ENCODE measurements around the gene SIGLECL1. TPM values are rescaled to one million over a fixed set of nuclear protein-coding genes. Genes with fewer than 3 reads are reported as not detected.

SIGLECL1 gene
- total RNA-seq, 2 experiments from 2014 or later: not detected

DNA sequence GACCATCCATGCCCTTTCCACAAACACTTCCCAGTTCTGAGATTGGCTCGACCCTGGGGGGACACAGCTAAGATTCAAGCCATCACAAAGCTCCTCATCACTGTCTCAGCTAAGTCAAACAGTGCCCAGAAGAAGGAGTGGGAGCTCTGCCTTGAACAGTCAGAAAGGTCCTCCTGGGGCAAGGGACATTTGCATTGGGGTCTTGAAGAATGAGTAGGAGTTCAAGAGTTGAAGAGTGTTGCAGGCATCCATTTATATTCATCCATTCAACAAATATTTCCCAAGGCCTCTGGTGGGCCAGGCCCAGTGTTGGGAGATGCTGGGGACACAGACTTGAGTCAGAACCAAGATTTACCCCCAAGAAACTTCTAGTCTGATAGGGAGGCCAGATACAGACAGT is 67.1 kb downstream of the SIGLECL1 start:
- Mint-ChIP-seq H3K36me3 (ENCODE audit: low read depth) (no peaks in the 10 kb centered on the region), H3K27me3 (ENCODE audit: low read depth) (peaks cover 23% of the 10 kb centered on the region), H3K9me3 (no peaks in the 10 kb centered on the region), H3K27ac (no peak overlapping the region), H3K4me3 (no peak overlapping the region), H3K4me1 (ENCODE audit: low read depth) (no peaks in the 10 kb centered on the region)
- no peak for DNase-seq
- intact Hi-C loops (cut with micrococcal nuclease): no loop called here
- CTCF ChIA-PET: no interaction called here

Small RNAs within 50 kb of the gene (microRNA-seq; reads per million reads assigned to microRNA genes)
- gene MIR8074 (ENCODE audit: borderline microRNAs expressed, borderline replicate concordance): not detected

Other genes starting within 250 kb of the SIGLECL1 start
- not detected for gene KLK8, start 249.5 kb upstream of the SIGLECL1 start, total RNA-seq
- gene KLK10, start 231.4 kb upstream of the SIGLECL1 start, total RNA-seq: not detected
- gene KLK11, start 224.5 kb upstream of the SIGLECL1 start, total RNA-seq: not detected
- gene KLK12, start 216.1 kb upstream of the SIGLECL1 start, total RNA-seq: not detected
- not detected for gene KLK13, start 186.0 kb upstream of the SIGLECL1 start, total RNA-seq
- gene KLK14, start 168.2 kb upstream of the SIGLECL1 start, total RNA-seq: under 1 TPM; 0.69 to 0.79 TPM
- gene CTU1, start 142.7 kb upstream of the SIGLECL1 start, total RNA-seq: 1 to 10 TPM; 9.2 to 9.9 TPM
- gene SIGLEC9, start 126.2 kb upstream of the SIGLECL1 start, total RNA-seq: 1 to 10 TPM; 1.7 to 1.9 TPM
- gene SIGLEC7, start 108.8 kb upstream of the SIGLECL1 start, total RNA-seq: not detected
- 1 to 10 TPM in 1 of 2 experiments, under 1 TPM in 1; 0.69 to 1.1 TPM for gene CD33, start 26.0 kb upstream of the SIGLECL1 start, total RNA-seq
- not detected for gene IGLON5, start 60.6 kb downstream of the SIGLECL1 start, total RNA-seq
- 1 to 10 TPM; 1.4 to 1.5 TPM for gene VSIG10L, start 91.1 kb downstream of the SIGLECL1 start, total RNA-seq
- gene ETFB, start 115.3 kb downstream of the SIGLECL1 start, total RNA-seq: 100 to 1,000 TPM; 118 to 128 TPM
- gene CLDND2, start 117.9 kb downstream of the SIGLECL1 start, total RNA-seq: under 1 TPM; 0.72 TPM
- gene NKG7, start 121.6 kb downstream of the SIGLECL1 start, total RNA-seq: 10 to 100 TPM; 16.3 to 17.5 TPM
- gene LIM2, start 136.9 kb downstream of the SIGLECL1 start, total RNA-seq: not detected
- not detected for gene C19orf84, start 139.5 kb downstream of the SIGLECL1 start, total RNA-seq
- gene SIGLEC10, start 166.6 kb downstream of the SIGLECL1 start, total RNA-seq: not detected
- gene SIGLEC8, start 207.4 kb downstream of the SIGLECL1 start, total RNA-seq: not detected
- not detected for gene CEACAM18, start 227.5 kb downstream of the SIGLECL1 start, total RNA-seq

Data from activated naive CD4-positive, alpha-beta T cell treated with anti-CD3 and anti-CD28 coated beads for 36 hours (primary cell).